Iris pigment epithelial cell (primary cell): ENCODE data around the gene TIMP4.

Experiments
- DNase-seq: peaks from one replicate; pipeline ENCODE4 v3.0.0-alpha.2; 2011; ENCODE audit warnings: low read depth

The TIMP4 gene

DNA sequence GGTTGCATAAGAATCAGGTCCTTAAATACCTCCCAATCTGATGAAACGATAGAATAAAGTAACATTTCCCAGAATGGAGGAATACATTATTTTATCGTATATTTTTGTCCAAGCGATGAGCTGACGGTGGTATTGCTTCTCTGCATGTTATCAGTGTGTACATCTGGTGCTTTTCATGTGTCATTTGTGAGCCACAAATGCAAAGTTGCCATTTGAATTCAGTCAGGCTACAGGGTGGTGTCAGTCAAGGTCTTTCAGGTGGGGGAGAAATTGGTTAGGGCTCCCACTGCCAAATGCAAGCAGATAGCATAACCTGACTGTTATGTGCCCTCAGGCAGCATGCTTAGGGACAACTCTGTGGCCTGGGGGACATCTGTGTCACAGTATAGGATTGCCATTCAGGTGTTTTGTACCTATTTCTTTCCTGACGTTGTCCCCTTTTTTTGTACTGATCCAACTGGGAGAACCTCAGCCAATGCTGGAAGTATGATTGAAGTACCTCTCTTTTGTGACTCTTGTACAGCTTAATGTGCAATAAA lies 26.5 kb upstream of the TIMP4 start:
- no peak for DNase-seq

DNA sequence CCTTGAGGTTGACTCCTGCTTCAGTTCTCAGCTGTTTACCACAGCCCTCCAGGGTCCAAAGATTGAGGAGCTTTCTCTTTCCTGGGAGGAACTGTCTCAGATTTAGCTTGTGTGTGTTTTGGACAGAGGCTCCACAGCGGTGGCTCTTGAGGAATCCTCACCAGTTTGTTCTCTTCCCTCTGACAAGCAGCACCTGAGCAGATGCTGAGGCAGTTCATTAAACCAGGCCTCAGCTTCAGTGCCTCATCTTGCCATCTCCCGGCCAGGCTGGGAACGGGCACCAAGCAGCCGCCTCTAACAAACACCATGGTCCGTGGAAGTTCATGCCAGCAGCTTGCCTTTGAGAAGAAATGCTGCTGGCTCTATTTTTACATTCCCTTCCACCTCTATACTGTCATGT lies 25.8 kb upstream of the TIMP4 start:
- no peak for DNase-seq

DNA sequence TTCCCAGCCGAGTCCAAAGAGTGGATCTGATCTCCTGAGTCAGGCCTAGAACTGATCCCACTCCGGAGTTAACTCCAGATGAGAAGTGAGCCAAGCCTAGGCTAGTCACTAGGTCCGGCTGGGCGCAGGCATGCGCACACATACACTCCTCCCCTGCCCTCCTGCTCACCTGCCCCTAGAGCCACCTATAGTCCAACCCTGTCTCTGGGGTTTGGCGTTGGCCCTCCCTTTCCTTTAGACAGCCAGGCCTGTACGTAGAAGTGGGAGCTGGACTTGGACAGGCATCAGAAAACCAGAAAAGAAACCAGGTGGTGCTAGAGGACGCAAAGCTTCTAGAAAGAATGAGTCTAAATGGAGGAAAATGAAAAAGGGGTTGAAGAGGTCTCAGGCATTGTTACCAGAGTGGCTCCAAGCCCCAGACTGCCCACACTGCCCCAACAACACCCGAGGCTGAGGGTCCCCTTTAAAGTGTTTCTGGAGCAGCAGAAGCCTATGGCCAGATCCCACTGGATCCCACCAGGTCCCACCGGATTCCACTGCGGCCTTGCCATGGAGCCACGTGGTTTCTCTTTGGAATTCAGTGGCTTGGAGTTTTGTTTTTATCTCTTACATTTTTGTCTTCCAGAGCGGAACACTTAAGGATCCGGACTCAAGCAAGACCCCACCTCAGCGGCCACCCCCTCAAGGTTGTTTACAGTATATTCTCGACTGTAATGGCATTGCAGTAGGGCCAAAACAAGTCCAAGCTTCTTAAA lies 24.2 kb upstream of the TIMP4 start:
- no peak for DNase-seq

DNA sequence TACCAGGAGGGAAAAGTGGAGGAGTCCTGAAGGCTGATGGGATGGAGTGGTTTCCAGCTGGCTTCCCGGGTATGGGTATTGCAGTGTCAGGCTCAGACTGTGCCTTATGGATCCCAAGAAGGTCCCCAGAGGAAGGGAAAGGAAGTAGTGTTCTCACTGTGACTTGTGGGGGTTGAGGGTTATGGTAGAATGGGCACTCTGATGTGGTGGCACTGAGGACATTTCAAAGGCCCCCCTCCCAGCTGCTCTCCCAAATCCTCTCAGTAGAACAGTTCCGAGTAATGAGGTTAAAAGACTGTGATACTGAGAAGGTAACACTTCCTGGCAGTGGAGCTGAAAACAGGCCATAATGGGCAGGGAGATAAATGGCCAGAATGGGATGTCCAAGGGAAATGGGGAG lies 23.1 kb upstream of the TIMP4 start:
- no peak for DNase-seq

DNA sequence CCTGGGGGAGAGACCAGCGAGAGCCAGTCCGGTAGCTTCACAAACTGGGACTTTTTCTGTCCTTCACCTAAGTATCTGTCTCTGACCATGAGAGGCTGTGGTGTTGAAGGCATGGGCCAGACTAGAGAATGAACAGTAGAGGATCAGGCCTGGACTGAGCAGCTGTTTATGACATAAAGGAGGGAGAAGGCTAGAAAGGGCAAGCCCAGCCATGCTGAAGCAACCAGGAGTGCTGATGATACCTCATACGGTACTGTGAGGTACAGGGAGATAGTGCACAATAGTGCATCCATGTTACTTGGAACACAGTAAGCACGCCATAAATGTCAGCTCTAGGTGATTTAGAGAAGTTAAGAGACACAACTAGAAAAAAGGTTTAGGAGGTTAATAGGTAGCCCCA lies 22.6 kb upstream of the TIMP4 start:
- no peak for DNase-seq

DNA sequence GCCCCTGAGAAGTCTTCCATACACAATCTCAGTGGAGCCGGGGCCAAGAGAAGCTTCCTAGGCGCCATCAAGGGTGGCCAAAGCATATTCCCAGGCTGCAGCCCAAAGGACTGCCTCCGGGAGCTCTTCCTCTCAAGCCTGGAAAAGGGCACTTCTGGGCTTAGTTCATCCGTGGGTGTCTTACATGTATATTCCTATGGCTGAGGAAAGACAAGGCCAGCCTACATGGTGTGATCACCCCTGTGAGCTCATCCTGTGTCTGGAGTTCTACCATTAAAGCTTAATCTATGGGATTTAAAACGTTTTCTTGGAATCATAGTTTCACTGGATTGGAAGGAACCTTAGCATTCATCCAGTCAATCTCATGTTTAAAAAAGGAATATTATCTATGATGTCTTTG lies 21.9 kb upstream of the TIMP4 start:
- DNase-seq, result no peak

DNA sequence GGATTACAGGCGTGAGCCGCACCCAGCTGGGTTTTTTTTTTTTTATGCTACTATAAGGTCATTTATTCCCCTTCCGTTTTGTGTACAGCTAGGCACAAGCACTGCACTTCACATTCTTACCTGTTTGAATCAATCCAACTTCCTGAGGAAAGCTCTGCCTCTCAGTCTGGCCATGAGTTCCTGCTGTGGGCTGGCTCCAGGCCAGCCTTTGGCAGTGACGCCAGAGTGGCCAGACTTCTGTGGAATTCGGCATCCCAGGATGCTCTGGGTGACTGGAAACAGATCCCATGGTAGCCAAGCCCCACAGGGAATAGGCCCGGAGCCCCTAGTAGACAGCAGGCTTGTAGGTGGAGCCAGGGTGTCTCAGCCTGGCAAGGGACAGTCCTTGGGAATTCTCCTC lies 21.5 kb upstream of the TIMP4 start:
- DNase-seq, result peak; percentile 79

DNA sequence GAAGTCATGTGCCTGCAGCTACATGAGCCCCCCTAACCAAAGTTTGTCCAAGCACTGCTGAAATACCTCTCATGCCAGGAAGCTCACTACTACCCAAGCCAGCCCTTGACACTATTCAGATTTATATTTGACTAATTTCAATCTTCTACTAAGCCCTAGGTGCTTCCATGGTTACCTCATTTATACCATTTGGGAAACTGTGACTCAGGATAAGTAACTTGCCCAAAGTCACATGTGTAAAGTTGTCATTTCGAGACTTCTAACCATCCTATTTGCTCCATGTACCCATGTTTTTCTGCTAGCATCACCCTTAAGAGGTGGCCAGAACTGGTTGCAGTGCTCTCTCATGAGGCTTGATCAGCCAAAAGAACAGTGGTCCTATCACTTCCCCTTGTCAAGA lies 20.7 kb upstream of the TIMP4 start:
- DNase-seq, result no peak

DNA sequence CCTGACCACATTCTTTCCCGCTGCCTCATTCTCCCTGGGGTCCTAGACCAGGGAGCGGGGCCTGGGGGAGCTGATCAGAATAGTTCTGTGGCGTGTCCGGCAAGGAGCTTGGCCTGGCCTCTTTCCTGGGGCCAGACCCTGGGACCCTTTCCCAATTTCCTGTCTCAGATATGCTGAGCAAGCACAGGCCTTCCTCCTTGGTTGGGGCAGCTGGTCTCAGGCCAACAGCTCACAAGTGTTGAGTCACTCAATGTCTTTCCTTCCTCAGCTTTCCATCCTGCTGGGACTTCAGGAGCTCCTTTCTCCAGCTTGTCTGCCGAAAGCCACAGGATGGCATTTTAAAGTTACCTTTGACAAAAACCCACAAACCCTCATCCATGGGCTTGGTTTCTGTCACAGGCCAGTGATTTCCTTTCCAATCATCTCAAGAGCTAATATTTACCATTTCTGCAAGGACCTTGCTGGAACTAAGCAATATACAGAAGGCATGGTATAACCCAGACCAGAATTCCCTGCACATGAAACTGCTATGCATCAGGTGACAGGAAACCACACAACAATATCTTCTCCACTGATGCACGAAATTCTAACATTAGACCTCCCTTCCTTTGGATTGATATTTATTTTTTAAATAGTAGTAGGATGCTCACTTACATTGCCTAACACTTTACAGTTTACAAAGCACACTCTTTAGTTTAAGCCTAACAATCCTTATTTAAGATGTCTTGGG lies 19.5 kb upstream of the TIMP4 start:
- peak; percentile 67 for DNase-seq

DNA sequence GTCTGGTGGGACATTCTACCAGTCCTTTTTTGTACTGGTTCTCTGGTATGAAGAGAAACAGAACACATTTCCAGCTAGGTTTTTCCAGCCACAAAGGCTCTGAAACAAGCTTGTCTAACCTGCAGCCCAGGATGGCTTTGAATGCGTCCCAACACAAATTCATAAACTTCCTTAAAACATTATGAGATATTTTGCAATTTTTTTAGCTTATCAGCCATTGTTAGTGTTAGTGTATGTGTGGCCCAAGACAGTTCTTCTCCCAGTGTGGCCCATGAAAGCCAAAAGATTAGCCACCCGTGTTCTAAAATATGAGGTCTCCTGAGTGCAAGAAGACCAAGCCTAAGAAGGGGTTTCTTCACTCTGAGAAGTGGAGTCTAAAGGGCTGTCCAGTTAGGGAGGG lies 18.4 kb upstream of the TIMP4 start:
- DNase-seq, result no peak

DNA sequence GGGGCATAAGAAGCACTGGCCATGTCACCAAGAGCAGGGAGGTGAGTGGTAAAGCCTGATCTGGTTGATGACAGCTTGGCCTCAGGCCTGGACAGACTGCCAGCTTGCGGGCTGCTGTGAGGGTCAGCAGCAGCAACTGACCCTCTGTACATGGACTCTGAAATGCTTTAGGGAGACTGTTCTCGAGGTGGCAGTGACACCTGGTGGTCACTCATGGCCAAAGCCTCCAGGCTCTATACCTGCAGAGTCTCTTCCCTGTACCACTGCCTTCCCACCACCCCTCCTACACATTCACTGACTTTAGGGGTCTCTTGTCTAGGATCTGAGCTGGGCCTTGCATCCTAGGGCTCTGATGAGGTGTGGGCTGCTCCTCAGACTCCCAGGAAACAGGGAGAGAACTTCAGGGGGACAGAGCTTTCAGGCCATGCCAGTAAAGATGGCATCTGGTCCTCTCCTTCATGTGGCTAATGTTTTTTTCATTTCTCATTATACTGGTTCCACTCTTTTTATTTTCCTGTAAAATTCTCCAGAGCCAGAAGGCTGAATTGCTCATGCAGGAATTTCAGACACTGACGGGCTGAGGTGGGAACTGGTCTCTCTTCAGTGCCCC lies 17.2 kb upstream of the TIMP4 start:
- DNase-seq, result peak; percentile 57

DNA sequence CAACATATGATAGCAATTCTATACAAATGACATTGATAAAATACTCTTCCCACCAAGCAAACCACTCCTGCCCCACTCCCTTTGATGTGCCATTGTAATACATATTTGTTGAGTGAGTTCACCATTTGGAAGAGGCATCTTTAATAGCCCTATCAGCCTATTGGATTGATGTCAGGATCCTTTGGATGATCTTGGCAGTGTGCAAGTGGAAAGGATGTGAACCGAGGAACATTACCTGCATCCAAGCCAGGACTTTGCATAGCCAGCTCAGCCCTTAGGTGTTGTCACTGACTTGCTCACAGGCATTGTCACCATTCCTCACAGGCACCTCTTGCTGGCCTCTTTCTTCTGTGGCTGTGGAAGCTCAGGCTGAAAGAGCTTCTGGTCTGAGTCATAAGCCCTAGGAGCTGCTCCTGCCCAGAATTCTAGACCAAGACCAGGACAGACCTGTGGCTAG lies 16.5 kb upstream of the TIMP4 start:
- DNase-seq, result peak; percentile 58

DNA sequence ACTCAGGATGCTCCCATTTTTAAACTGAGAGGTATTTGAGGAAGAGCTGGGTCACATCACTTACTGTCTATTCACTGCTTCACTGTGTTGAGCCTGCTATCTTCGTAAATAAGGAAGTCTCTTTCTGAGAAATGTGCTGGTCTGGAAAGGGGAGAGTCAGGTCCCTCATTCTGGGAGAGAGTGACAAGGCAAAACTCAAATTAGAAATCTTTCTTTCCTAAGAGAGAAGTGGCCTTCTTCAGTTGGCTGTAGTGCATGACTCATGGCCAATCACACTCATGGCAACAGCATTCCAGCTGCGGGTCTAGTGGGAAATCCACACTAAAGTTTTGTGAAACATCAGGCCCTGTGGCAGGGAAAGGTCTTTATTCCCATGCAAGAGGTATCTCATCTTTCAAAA lies 11.5 kb upstream of the TIMP4 start:
- peak; percentile 73 for DNase-seq

DNA sequence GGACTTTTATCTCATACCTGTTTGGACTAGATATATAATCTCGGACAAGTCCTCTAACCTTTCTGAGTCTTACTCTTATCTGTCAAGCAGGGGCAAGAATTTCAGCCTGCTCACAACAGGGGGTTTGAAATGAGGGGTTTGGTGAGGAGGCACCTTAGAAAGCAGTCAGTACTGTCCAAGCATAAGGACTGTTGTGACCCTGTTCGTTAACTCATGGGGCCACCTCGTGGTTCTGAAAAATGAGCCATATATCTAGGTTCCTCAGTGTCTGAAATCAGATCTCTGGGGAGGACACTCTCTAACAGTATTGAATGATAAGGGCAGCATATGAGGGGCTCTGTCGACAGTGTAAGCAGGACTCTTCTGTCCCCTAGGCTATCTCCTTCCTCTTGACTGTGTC lies 7.2 kb upstream of the TIMP4 start:
- DNase-seq, result no peak

DNA sequence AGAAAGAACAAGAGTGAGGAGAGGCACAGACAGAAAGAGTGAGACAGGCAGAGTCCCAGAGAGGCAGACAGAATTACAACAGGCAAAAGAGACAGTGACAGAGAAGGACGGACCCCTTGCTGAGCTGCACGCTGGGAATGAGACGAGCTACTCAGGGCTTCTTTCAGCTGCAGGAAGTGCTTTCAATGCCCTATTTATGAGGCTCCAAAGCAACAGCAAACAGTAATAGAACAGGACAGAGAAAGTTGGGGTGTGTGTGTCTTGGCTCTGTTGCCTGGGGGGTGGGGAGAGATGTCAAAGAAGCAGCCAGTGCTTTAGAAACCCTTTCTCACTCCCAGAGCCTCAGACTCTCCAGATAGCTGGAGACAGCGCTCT lies 502 bp upstream of the TIMP4 start:
- DNase-seq, result peak; percentile 35

DNA sequence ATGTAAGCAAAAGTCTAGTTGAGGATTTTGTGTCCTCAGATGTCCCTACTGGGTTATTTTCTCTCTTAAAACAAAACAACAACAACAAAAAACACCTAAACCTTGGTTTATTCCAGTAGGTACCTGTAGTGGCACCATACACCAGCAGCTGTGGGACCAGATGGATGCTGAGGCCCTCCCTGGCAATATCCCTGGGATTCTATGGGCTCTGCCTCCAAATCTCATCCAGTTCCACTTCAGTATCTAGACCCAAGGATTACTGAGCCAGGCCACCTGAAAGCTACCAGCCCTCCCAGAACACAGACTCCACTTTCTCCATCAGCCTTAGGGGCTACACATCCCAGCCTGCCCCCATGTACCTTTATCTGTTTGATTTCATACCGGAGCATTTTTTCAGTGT lies 1.7 kb downstream of the TIMP4 start:
- DNase-seq, result no peak

DNA sequence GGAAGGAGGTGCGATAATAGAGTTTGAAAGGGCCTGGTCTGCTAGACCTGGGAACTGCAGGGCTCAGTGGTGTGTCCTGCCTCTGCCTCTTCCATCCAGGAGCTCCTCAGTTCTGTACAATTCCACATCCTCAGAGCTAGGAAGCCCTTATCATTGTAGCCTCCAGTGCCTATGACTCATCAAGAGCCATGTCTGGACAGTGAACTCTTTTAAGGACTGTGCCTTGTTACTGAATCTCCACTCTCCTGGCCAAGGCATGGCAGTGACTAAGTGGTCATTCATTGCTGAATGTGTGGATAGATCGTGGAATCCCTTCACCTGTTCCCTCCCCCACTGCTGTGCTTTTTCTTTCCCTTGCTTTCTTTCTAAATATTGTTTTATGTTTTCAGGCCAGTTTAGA lies 2.9 kb downstream of the TIMP4 start:
- DNase-seq, result peak; percentile 86

DNA sequence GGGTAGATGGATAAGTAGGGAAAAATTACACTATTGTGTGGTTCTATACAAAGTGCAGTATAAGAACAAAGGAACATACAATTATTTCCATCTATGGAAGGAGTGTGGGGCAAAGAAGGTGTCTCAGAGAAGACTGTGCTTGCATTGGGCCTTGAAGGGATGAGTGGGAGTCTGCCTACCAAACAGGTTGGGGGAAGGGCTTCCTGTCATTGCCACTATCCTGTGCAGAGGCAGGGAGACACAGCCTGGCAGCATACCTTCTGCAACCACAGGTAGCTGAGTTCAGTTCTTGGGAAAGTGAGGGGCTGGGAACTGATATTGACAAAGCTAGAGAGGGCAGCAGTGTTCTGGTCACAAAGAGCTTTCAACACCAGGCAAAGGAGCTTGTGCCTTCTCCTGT lies 3.4 kb downstream of the TIMP4 start:
- DNase-seq, result no peak

DNA sequence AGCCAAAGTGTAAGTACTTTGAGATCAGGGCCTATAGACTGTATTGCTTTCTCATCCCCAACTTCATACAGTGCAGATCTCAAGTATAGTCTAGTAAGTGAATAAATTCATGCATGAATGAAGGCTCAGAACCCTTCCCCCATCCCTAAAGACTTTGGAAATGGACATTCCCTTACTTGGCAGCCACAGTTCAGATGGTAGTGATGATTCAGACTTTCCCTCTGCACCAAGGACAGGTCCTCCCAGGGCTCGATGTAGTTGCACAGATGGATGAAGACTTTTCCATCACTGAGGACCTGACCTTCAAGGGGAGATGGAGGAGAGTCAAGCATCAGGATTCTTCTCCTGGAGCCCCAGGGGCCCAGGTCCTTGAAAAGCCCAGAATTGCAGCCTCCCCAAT lies 4.6 kb downstream of the TIMP4 start:
- peak; percentile 59 for DNase-seq

DNA sequence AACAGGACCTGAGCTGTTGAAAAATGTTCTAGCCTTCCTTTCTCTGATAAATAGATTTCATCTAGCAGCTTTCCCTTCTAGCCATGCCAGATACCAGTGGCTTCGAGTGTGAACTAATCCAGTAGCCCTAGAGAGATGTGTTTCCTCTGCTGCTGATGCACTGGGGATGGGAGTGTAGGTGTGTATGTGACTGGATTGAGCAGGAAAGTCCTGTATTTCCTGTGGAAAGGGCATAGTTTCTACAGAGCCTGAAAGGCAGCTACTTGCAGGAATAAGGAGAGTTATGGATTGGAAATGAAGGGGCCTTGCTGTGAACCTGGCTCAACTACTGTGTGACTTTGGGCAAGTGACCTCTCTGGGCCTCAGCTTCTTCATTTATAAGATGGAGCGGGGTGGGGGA lies 8.6 kb downstream of the TIMP4 start:
- no peak for DNase-seq

DNA sequence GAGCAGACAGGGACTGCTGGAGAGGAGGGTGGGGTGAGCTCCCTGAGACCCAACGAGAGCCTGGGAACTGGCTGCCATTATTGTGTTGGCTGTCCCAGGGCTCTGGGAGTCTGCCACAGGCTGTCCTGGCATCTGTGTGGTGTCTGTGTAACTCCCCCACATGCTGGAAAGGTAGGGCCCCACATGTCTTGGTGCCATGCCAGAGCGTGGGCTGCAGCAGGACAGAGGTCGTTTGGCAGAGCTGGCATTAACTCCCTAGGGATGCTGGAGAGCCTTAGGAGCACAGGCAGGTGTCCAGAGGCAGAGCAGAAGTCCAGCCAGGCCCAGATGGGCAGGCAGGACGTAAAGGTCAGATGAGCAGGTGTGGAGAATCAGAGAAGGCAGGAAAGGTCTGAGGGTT lies 9.7 kb downstream of the TIMP4 start:
- no peak for DNase-seq

DNA sequence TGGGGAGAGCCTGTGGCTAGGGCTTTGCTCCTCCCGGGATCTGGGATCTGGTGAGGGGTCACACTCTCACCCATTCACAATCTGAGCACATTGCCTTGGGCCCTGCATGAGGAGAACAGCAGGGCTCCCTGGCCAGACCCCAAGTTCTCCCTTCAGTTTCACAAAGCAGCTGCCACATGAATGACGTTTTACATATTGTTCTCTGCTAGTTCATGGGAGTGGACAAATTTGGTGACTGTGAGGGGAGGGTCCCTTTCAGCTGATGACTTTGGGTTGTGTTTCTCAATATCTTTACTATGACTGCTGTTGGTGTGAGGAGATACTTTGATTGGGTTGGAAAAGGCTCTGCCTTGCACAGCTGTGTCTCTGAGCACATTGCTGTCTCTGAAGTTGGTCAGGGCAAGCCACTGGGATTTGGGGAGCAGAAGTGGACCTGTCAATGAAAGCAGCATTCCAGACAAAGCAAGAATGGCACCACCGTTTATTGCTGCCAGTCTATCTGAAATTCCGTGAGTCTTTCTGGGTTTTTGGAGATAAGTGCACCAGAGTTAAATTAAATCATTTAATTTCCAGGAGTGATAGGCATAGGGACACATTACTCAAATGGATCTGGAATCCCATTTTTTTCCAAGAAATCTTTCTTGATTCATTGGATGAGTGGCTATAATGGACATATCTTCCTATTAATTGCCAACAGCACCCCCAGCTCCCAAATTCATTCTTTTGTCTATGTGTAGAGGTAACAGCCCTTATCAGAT lies 10.3 kb downstream of the TIMP4 start:
- DNase-seq, result no peak
